HL-60/S4 (cell line): ENCODE measurements around the gene ACAN.

ENCODE experiments used
- in situ Hi-C: fragments of 300-500 bp; cut with MboI; formaldehyde crosslinking; loops from 2 replicates; pipeline ENCODE4 v1.14.3; 2022; ENCODE audit warnings: low sequenced_read_pairs

The ACAN gene

DNA sequence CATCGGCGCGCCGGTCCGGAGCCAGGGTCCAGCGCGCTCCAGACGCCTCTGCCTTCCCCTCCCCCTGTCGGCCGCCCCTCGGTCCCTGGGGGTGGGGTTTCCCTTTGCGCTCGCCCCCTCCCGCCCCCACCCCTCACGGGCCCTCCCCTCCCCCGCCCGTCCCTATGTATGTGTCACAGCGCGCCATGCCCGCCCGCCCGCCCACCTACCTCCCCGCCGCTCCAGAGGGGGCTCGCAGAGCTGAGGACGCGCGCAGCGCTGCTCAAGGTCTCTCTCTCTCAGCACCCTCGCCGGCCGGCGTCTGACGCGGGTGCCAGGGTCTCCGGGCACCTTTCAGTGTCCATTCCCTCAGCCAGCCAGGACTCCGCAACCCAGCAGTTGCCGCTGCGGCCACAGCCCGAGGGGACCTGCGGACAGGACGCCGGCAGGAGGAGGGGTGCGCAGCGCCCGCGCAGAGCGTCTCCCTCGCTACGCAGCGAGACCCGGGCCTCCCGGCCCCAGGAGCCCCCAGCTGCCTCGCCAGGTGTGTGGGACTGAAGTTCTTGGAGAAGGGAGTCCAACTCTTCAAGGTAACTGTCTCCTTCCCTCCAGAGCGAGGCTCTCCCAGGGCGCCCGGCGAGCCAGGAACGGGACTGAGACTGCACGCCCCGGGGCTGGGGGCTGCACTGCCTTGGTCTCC, at the start of gene ACAN:
TSS of gene ACAN (plus strand) at position 196 of the 679 bp plus-strand sequence. CDS start 32,771 bp downstream, outside the sequence.
- in situ Hi-C loops: no loop called here

DNA sequence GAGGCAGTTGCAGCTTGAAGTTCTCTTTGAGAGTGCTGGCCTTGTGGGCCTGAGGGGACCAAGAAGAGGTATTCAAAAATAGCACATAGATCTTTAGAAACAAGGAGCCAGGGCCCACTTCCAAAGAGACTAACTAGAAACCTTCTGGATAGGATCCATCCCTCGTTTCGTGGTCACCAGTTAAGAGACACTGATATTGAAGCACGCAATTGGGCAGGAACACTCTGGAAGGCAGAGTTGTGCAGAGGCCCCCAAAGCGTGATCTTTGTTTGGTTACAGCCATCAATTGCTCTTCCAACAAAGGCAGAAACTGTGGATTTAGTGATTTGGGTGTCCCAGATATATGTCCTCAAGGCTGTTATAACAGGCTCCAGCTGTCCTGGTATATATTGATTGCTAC, 46.7 kb upstream of the ACAN start:
- in situ Hi-C loops: no loop called here

GRCh38 chr15:88756921-88757320, 46.3 kb upstream of the ACAN start:
- in situ Hi-C loops: no loop called here

DNA sequence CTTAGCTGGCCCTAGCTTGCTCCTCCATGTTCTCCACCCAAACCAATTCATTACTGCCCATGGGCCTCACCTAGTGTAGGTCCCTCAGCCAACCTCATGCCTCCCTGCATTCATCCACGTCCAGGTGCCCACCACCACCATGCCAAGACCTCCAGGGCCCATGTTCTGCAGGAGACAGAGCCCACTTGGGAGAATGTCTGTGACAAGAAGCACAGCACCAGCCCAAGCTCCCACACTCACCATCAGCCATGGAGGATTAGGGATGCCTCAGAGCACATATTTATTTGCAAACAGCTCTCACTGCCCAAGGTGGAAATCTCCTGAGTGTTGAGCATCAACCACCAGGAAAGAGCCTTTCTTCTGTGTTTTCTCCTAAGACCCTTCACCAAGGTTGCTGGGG, 43.4 kb upstream of the ACAN start:
- in situ Hi-C loops: no loop called here

- in situ Hi-C loops: no loop called here
Observed at GRCh38 chr15:88764448-88764847, 38.8 kb upstream of the ACAN start.

- in situ Hi-C loops: no loop called here
Observed at GRCh38 chr15:88765212-88765611, 38.0 kb upstream of the ACAN start.

DNA sequence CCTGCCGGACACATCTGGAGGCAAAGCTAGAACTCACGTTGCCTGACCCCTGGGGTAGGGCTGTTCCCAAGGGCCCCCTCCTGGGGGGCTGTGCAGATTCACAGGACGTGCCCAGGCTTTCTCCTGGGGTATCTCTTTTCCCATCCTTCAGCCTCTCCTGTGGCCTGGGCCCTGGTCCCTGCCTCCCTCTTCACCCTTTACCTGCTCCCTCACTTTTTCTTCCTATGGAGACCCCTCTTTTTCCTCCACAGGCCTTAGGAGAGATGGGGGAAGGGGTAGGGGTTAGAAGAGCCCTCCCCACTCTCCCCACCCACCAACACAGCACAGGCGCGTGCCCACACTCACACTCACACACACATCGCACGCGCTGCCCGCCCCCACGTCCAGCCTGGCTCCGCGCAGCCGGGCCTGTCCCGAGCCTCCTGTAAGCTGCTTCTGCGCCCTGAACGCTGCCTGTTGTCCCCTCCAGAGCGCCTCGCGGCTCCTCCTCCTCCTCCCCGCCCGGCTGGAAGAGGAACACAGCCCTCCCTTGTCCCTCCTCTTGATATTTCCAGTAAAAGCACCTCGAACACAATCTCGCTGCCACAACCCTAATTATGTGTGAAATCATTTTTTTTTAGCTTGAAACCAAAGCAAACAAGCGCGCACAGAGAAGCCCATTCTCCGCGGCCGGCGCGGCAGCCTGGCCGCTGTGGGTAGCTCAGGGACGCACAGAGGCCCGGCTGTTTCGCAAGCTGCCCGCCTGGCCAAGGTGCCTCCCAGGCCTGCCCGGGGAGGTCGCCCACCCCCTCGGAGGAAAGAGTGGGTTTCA, 33.9 kb upstream of the ACAN start:
- in situ Hi-C loops: no loop called here

DNA sequence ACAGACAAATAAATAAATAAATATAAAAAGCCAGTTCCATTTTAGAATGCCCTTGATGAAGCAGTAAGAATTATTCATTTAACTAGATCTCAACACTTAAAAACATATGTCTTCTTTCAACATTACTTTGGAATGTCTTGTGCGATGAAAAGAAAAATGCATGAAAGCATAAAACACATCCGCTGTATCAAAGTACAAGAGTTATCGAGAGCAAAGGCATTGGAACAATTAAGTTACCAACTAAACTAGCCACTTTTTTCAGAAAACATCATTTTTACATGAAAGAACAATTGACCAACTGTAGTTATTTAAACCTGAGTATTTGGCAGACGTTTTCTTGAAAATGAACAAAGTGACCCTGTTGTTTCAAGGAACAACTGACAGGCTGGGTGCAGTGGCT, 27.5 kb upstream of the ACAN start:
- in situ Hi-C loops: no loop called here

DNA sequence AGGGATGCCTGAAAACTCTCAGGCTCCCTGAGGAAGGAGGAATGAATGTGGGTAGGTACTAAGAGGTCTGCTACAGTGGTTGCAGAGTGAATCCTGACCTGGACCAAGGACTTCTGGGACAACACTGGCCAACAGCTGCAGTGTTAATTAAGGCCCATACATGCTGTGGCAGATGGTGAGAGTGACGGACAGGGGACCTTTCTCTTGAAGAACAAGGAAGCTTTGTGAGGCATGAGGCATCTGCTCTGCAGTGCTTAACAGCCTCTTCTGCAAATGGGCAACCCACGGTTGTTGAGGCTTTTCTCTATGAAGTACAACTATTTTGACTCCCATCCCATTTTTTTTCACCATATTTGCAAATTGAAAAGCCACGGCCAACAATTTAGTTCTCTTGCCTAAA, 26.6 kb upstream of the ACAN start:
- in situ Hi-C loops: no loop called here

DNA sequence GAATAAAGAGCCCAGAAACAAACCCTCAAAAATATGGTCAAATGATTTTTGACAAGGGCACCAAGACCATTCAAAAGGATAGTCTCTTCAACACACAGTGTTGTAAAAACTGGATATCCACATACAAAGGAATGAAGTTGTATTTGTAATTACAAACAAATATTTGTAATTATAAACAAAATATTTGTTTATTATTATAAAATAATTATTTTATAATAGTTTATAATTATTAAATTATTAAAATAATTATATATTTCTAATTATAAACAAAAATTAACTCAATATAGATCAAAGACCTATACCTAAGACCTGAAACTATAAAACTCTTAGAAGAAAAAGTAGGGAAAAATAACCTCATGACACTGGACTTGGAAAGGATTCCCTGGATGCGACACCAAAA, 23.3 kb upstream of the ACAN start:
- in situ Hi-C loops: no loop called here

DNA sequence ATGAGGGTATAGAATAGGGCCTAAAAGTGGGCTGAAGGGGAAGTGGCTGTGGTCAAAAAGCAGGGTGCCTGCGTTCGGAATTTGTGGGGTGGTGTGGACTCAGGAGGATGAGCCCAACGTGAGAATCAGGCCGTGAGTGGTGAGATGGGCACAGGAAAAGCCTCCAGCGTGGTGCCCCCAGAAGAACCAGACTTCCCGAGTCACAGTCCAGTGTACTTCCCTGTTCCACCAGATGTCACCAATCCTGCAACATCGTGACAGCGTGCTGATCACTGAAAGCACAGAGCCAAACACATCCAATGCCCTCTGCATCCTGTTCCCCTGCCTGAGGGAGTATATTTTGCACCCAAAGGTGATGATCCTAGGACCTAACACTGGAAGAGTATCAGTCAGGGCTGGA, 20.8 kb upstream of the ACAN start:
- in situ Hi-C loops: no loop called here

- in situ Hi-C loops: no loop called here
Observed at GRCh38 chr15:88785217-88785616, 18.0 kb upstream of the ACAN start.

- in situ Hi-C loops: no loop called here
Observed at GRCh38 chr15:88788036-88788435, 15.2 kb upstream of the ACAN start.

- in situ Hi-C loops: no loop called here
Observed at GRCh38 chr15:88788816-88789215, 14.4 kb upstream of the ACAN start.

GRCh38 chr15:88790486-88790885, 12.8 kb upstream of the ACAN start:
- in situ Hi-C loops: no loop called here

GRCh38 chr15:88791637-88792036, 11.6 kb upstream of the ACAN start:
- in situ Hi-C loops: no loop called here

- in situ Hi-C loops: no loop called here
Observed at GRCh38 chr15:88792342-88793282, 10.6 kb upstream of the ACAN start.

DNA sequence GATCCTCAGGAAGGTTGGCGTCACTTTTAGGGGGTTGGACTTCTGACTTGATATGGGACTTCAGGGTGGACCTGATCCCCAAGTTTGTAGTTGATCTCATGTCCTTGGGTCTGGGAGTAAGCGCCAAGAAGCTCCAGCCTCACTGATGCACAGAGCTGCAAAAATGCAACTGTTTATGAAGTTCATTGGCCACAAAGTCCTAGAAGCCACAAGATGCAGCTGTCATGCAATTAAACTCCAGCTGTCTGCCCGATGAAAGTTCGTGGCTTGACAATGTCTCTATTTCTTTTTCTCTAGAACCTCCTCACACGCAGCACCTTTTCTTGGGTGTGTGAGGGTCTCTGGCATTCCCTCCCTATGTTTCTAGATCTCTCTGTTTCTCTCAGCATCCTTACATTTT, 9.2 kb upstream of the ACAN start:
- in situ Hi-C loops: no loop called here

GRCh38 chr15:88797663-88798339, 5.4 kb upstream of the ACAN start:
- in situ Hi-C loops: no loop called here

GRCh38 chr15:88799341-88799740, 3.9 kb upstream of the ACAN start:
- in situ Hi-C loops: no loop called here

DNA sequence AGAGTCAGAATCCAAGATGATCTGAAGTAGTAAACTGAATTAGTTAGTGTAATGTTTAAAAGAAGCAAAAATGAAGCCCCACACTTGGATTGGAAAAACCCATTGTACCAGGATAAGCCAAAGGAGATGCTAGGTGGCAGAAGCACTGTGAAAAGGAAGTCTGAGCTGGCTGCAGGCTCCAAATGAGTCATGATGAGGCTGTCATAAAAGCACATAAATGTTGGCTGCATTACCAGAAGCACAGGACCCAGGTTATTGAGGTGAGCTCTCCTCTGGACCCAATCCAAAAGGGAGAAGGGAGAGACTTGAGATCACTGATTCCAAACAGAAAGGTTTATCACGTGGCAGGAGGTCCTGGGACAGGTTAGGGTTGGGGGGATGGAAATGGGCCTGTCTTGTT, 3.2 kb upstream of the ACAN start:
- in situ Hi-C loops: no loop called here
